GM19193 (cell line): ENCODE results near the gene ABR.

Experiments used
- POLR2A ChIP-seq: IDR thresholded peaks from 4 replicates; pipeline ENCODE4 v1.6.1; 2011; ENCODE audit not compliant: insufficient read depth, insufficient read length; ENCODE audit errors: extremely low read depth

Gene ABR

GRCh38 chr17:1087381-1088241, 92.2 kb downstream of the ABR start:
- no peak for TF ChIP-seq POLR2A

- no peak for TF ChIP-seq POLR2A
These were observed 96.2 kb downstream of the ABR start for GRCh38 chr17:1083451-1084187.

GRCh38 chr17:1082579-1082978, 97.2 kb downstream of the ABR start:
- TF ChIP-seq POLR2A, result no peak

- TF ChIP-seq POLR2A, result no peak
These were observed 100.8 kb downstream of the ABR start for GRCh38 chr17:1078831-1079561.

- TF ChIP-seq POLR2A, result no peak
These were observed 101.6 kb downstream of the ABR start for GRCh38 chr17:1077986-1078711.

GRCh38 chr17:1077581-1077985, 102.2 kb downstream of the ABR start:
- TF ChIP-seq POLR2A, result no peak

- no peak for TF ChIP-seq POLR2A
These were observed 102.8 kb downstream of the ABR start for GRCh38 chr17:1076982-1077302.

GRCh38 chr17:1076299-1076981, 103.3 kb downstream of the ABR start:
- no peak for TF ChIP-seq POLR2A

- TF ChIP-seq POLR2A, result no peak
These were observed 104.7 kb downstream of the ABR start for GRCh38 chr17:1074886-1075605.

- TF ChIP-seq POLR2A, result no peak
These were observed 106.4 kb downstream of the ABR start for GRCh38 chr17:1073241-1073962.

GRCh38 chr17:1072551-1072961, 107.2 kb downstream of the ABR start:
- TF ChIP-seq POLR2A, result no peak

- TF ChIP-seq POLR2A, result no peak
These were observed 108.5 kb downstream of the ABR start for GRCh38 chr17:1071103-1071825.

GRCh38 chr17:1070411-1070810, 109.4 kb downstream of the ABR start:
- no peak for TF ChIP-seq POLR2A

GRCh38 chr17:1069847-1070246, 109.9 kb downstream of the ABR start:
- TF ChIP-seq POLR2A, result no peak
